Renal cortex interstitium (tissue), 11 donors: ENCODE measurements around the gene OXCT1. TPM values are rescaled to one million over a fixed set of nuclear protein-coding genes. Genes with fewer than 3 reads are reported as not detected.
"Not testable (repeated sequence)": the region's sequence is repeated elsewhere in the genome, so short reads cannot be mapped to it uniquely, and the experiment has no call there.

Experiments
- DNase-seq, 11 donors: peaks; one replicate each; pipeline ENCODE4 v3.0.0-alpha.2; 2013; ENCODE audit warnings: low read depth in 9 of 11, low spot score in 4 of 11; ENCODE audit errors: extremely low read depth in 1 of 11
- polyA plus RNA-seq, 3 donors: library from polyadenylated mRNA; unstranded; fragments of 120-200 nt; gene quantifications; one replicate each; pipeline ENCODE4 v1.2.1, GENCODE V29; 2013; ENCODE audit not compliant: insufficient read length in 3 of 3

OXCT1 gene
- polyA plus RNA-seq, 3 donors, result 48.0 to 65.5 (median 49.4) TPM

DNA sequence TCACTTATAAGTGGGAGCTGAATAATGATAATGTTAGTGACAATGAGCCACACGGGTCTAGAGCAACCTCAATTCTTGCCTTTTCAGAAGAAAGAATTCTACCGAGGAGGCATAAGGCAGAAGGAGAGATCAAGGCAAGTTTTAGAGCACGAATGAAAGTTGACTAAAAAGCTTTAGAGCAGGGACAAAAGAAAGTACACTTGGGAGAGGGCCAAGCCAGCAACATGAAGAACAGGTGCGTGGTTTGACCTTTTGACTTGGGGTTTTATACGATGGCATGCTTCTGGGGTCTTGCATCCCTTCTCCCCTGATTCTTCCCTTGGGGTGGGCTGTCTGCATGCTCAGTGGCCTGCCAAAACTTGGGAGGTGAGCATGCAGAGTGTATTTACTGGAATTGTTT lies 12.5 kb upstream of the OXCT1 start:
- no peak for DNase-seq

DNA sequence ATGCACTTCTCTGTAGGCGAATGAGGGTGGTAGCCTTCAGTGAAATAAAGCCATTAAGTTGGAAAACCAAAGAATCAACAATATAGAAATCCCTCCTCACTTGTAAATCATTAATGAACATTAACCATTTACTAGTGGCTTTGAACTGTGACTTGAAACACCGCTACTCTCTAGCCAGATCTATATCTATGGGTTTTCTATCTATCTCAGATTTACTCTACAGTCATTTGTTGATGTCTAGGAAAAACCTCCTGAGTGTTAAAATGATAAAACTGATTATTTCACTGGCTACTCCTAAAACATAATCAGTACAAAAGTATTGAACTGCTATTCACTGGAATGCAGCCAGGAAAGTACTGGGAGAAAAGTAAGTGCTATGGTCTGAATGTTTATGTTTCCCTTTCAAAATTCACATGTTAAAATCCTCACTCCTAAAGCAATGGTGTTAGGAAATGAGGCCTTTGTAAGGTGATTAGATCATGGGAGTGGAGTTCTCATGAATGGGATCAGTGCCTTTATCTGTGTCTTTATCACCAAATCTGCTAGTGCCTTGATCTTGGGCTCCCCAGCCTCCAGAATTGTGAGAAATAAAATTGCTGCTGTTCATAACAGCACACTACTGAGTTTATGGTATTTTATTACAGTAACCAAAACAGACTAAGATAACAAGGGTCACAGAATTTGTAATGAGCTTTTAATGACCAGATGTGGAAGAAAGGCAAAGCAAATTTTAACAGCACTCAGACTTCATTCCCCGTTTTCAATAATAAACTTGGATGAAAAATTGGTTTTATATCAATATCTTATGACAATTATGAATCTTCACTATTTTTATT lies 8.6 kb upstream of the OXCT1 start:
- DNase-seq, result peak in 1 of 11 donors; percentile 48

DNA sequence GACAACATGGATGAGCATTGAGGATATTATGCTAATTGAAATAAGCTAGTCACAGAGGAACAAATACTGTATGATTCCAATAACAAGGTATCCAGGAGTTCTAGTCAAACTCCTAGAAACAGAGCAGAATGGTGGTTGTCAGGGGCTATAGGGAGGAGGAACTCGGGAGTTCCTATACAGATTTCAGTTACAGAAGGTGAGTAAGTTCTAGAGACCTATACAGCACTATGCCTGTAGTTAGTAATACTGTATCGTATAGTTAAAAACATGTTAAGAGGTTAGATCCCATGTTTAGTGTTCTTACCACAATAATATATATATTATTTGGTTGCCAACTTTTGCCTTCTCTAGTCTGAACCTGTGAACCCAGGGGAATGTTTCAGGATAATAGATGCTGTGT lies 7.9 kb upstream of the OXCT1 start:
- no peak for DNase-seq

DNA sequence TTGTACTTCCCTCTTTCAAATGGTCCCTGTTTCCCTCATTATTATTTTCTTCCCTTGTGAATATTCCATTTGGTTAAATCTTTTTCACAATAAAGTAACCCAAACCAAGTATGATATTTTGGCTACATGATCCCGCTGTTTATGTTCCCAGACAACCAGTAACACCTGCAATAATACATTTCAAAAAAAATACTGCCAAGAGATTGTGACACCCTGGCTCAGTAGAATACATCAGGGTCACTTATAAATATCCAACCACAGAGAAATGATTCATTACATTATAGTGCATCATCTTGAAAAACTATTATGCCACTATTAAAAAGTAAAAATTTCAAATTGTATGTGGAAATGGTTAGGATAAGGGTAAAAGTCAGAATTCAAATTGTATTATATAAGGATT lies 7.2 kb upstream of the OXCT1 start:
- no peak for DNase-seq

DNA sequence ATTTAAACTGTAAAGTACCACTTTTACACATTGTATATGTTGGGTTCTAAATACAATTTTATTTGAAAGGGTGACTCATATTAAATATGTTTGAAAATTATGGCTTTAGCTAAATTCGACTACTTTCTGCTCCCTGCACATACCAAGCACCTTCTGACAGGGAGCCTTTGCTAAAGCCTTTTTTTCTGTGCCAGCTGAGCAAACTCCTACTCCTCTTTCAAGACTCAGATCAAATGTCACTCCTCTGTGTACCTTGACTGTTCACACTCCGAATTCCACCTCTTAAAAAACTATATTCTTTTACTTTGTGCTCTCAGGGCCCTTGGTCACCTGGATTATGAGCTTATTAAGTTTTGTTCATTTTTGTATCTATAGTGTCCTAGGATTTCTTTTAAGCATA lies 6.5 kb upstream of the OXCT1 start:
- DNase-seq, result no peak

DNA sequence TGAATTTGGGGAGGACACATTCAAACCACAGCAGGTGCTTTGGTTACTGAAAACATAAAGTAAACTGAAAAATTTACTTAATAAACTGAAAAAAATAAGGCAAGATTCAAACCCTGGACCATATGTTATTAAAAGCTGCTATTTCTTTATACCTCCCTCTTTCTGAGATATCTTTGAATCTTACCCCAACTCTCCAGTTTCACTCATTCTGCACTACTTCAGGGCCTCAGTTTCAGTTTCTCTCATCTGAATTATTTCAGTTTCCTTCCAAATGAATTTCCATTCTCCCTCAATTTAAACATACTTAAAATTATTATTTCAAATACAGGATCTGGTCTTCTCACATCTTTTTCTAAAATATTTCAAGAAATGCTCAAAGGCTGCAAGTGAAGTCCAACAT lies 4.9 kb upstream of the OXCT1 start:
- no peak for DNase-seq

DNA sequence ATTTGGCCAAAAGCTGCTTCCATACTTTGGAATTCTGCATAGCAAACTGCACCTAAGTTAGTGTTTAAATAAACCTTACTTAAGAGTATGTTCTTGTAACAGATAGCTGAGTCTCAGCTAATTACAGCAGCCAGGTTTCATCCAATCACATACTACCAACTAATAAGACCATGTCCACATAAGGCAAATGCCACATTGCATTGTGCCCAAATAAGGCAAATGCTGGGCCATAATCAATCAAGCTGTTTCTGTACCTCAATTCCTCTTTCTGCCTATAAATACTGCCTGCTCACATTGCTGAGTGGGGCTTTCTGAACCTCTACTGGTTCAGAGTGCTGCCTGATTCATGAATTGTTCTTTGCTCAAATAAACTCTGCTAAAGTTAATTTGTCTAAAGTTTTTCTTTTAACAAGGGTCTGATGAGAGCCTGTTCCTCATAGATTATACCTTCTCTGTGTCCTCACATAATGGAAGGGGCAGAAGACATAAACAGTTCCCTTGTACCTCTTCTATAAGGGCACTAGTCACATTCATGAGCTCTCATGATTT lies 4.4 kb upstream of the OXCT1 start:
- no peak for DNase-seq

DNA sequence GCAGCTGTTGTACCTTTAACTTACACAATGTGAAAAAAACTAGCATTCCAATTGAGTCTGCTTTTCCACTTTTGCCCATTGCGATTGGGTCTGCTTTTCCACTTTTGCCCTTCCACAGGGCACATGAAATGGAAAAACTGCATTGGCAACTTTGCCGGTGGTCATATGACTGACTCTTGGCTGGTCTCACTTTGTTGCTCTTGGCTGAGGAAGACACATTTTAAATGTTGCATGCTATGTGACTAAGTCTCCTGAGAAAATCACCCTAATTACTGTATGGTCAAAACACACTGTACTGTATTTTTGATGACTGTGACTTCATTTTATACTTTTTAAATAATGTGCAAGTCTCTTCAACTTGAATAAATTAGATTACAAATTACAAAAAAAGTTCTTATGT lies 1.6 kb upstream of the OXCT1 start:
- DNase-seq, result no peak

DNA sequence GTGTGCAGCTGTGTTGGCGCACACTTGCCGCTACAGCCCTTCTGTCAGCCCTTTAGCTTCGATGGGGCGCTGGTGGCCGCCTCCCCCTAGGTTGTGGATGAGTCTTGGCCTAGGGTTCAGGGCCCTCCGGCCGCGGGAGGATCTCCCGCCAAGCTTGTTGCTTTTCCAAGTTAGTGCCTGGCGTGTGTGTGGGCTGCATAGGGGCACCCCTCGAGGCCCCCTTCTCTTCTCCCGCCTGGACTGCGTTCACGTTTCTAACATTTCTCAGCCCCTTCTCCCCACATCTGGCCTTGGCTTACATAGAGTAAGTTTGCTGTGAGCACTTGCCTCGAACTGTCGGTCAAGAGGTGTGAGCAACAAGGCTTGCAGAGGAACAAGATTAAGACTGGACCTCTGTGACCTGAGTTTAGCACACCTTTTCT lies 413 bp upstream of the OXCT1 start:
- no peak for DNase-seq

DNA sequence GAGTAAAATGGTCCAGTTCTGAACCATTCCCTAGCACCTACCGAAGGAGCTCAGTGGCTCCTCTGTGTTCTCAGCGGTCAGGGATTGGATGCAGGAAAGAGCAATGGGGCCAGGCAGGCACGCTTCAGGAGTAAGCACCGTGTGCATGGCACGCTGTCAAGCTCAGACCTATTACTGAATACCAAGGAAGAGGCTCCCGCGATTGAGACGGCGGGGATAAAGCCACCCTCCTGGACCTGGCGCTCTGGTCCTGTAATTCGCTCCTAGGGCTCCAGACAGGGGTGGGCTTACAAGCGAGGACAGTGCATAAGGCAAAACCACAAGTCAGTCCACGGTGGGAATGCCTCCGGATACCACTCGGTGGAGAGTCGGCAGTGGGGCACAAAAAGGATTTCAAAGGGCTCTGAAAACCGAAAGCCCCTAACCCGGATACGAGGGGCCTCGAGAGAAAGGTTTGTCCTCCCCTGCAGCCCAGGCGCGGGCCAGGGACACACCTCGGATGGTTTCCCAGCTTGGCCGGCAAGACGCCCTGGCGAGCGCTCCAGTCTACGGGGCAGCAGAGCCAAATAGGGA lies 988 bp downstream of the OXCT1 start:
- DNase-seq, result peak in 3 of 11 donors; percentile 20 to 26 (median 24)

DNA sequence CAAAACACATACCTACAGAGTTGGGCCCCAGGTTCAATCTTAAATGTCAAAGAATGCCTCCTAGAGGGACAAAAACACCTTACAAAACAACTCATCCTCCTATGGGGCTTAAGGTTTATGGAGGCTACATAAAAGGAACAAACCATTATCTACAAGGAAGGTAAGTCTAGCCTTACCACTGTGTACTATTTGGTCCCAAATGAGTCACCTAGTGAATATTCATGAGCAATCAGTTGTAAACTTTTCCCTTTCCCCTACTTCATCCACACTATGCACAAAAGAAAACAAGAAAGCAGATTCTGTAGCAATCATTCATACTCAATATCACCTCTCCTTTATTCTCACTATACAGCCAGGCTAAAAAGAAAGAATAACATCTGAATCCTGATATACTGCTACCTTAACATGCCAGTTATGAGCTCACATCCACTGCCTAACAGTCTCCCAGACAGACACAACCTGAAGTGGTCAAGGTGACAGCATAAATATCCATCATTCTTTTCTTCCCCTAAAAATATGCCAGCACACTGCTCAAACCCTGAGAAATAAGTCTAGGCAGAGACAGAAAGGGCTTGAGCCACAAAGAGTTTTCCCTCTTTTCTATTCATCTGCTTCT lies 6.2 kb downstream of the OXCT1 start:
- DNase-seq, result no peak

DNA sequence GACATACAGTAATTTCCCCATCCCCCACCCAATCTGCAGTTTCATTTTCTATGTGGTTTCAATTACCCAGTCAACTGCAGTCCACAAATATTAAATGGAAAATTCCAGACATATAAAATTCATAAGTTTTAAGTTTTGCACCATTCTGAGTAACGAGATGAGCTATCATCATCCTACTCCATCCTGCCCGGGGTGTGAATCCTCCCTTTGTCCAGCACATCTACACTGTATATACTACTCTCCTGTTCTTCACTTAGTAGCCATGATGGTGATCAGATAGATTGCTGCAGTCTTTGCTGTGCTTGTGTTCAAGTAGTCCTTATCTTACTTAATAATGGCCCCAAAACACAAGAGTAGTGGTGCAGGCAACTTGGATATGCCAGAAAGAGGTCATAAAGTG lies 11.3 kb downstream of the OXCT1 start:
- no peak for DNase-seq

DNA sequence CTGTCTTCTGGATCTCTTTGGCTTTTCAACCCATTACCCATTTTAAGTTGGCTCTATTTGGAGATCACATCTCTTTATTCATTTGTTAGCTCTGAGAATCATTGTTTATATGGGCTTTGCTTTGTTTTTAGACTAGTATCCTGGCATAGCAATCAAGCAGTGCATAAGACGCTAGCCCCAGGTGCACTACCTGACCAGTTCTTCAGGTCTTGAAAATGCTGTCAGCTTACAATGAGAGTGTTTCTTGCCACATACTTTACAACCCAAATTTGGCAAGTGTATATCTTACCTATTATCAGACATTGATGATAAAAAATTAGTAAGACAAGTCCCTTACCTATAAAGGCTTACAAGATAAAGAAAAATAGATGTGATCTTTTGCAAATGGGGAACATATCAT lies 12.2 kb downstream of the OXCT1 start:
- DNase-seq, result no peak

DNA sequence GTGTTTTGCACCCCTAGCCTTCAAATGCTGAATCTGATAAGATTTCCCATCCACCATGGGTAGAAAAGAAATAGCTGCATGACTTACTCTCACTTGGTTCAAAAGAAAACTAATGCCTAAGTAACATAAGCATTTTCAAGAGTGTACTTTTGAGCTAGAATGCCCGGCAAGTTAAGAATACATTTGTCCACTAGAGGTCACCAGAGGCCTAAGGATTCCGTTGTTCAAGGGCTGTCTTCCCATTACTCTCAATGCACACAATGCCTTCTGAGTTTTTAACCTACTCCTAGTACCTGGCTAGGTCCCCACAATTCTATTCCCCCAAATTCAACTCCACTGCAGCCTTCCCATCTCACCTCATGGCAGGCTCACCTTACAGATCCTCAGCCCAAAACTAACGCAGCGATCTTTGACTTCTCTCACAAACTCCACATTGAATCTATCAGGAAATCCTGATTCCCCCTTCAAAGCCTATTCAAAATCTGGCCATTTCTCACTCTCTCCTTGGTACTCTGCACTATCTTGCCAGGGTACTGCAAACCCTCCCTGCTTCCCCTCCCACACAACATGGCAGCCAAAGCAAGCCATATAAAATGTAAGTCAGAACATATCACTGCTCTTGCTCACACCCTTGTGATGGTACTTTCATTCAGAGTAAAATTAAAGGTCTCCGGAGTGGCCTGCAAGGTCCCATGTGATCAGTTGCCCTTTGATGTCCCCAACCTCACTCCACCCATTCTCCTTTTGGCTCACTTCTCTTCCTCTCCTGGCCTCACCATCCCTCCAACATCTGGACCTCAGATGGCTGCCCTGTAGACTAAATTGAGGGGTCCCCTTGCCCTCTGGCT lies 13.4 kb downstream of the OXCT1 start:
- peak in 6 of 11 donors; percentile 56 to 81 (median 64) for DNase-seq

DNA sequence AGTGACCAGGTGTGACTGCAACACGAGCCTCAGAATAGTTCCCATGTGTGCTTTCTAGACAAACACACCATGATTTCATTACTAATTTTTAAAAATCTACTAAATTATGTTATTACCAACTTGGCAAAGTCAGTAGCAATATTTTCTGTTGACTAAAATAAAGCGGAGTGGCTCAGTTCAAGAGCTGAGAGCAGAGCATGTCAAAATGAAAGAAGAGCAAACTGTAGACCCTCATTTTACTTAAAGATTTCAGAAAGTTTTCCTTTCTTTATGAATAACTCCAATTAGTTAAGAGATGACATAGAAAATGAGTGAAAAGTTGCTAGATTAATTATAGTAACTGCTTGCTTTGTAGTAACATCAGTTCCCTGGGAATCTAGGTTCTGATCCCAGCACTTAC lies 17.9 kb downstream of the OXCT1 start:
- DNase-seq, result no peak

DNA sequence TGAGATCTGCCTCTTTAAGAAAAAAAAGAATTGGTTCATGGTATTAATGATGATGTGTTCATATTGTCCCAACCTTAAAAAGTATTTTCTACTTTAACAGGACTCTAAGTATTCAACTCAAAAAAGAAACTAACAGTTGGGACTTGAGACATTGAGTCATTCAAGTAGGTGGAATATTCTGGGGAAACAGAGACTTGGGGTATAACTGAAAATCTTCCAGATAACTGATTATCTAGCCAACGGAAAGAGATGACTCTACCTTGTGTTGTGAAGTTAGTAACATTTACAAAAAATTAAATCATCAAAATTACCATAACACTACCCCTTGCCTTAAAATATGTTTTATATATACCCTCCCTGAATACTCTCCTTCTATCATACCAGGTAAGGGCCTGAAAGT lies 19.1 kb downstream of the OXCT1 start:
- DNase-seq, result no peak

DNA sequence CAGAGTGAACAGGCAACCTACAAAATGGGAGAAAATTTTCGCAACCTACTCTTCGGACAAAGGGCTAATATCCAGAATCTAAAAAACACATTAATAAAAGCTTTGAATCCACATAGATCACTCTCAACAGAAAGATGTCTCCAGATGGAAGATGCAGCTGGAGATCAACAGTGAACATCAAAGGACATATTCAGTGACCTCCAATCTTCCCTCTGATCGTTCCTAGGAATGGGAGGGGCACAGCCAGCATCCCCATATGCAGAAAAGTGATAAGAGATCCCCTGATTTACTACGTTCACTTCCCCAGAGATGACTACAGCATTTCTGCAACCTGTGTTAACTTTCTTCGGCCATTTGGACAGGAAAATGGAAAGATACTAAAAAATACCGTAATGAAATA lies 21.2 kb downstream of the OXCT1 start:
- DNase-seq, result no peak

DNA sequence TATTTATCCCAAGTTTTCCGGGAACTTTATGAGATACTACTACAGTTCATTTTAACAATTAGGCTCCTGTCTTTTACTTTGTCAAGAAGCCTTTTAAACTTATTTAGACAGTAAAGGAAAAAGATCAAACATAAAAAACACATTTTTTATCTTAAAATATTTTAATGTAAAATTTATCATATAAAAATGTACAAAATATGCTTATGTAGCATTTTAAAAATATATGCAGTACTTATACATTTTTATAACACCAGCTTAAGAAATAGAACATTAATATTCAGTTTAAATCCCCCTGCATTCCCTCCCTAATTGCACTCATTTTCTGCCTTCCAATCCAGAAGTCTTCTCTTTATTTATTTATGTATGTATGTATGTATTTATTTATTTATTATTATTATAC lies 24.5 kb downstream of the OXCT1 start:
- DNase-seq, result not testable (repeated sequence)

DNA sequence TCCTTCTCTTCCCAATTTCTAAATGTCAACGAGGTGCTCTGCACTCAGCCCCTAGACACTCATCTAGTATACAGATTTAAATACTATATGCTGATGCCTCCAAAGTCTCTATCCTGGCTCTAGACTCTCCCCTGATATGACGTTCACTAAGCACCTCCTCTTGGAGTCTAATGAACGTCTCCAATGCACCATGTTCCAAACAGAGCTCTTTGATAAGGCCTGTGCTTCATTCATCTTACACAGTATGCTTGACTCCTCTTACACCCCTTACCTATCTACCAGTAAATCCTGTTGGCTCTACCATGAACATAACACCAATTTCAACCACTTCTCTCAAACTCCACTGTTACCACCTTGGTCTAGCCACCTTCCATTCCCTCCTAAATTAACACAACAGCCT lies 25.7 kb downstream of the OXCT1 start:
- no peak for DNase-seq
